AG08395 (cell line): ENCODE data around the gene PELI2.

Experiments
- DNase-seq: peaks from one replicate; pipeline ENCODE4 v3.0.0; 2012; ENCODE audit warnings: mixed read lengths, low spot score

The PELI2 gene

DNA sequence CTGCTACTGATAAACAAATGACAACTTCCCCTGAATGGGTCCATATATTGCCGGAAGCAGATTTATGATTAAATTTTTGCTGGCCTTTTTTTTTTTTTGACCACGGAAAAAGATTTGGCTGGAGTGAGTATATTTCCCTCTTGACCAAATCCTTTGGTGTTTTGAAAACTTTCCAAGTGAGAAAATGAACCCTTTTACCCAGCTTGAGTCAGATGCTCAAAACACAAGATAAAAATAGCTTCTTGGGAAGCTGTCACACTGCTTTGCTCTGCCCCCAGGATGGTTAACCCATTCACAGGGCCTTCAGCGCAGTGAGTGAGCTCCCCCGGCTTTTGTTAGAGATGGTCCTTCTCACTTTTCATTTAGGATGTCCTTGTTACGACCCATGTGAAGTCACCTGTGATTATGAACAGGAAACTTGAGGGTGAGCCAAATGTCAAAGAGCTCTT, 224.3 kb downstream of the PELI2 start:
- peak; percentile 62 for DNase-seq

DNA sequence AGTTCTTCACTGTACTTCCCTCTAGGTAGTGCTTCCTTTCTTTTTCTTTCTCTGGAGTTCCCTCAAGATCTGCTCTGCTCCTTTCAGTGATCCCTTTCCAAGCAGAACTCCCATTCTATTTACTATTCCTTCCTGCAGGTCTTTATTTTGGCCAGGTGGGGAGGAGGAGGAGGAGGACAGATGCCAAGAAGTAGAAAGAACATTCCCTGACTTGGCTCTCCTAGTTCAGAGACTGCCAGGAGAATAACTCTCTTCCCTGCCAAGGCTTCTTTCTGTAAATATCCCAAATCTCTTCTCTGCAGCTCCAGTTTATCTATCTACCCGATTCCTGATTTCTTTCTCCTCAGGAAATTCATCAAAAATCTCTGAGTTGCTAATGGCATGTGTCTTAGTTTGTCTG, 231.7 kb downstream of the PELI2 start:
- DNase-seq = no peak
